Tibial nerve (tissue), 4 donors: Measurements from ENCODE around the gene TOE1.
"Not testable (repeated sequence)": the region's sequence is repeated elsewhere in the genome, so short reads cannot be mapped to it uniquely, and the experiment has no call there.

Experiments
- CTCF ChIP-seq, 5 experiments: fragments of 200-600 bp in 3 of 5; fragments of 450-650 bp in 2 of 5; sonication (generic) in 3 of 5; IDR thresholded peaks; one replicate each; pipeline ENCODE4 v1.5.1; 2016 to 2019; ENCODE audit warnings: antibody characterized with exemption in 5 of 5, mild to moderate bottlenecking in 3 of 5, moderate library complexity in 2 of 5
- EP300 ChIP-seq, 2 donors: sonication (generic); formaldehyde crosslinking; IDR thresholded peaks; one replicate each; pipeline ENCODE4 v1.6.1; 2017; ENCODE audit warnings: antibody characterized with exemption in 2 of 2, mild to moderate bottlenecking in 1 of 2
- POLR2A ChIP-seq, 2 donors: fragments of 450-650 bp; IDR thresholded peaks; one replicate each; pipeline ENCODE4 v1.6.1; 2017; ENCODE audit warnings: antibody characterized with exemption in 2 of 2, mild to moderate bottlenecking in 2 of 2, moderate library complexity in 2 of 2

GRCh38 chr1:45291002-45291401 lies 49.0 kb upstream of the TOE1 start:
- TF ChIP-seq CTCF, POLR2A, EP300 (IDR thresholded peaks at IDR 0.05): not testable (repeated sequence)
